ENCODE results near the gene PAK4.

Gene PAK4

DNA sequence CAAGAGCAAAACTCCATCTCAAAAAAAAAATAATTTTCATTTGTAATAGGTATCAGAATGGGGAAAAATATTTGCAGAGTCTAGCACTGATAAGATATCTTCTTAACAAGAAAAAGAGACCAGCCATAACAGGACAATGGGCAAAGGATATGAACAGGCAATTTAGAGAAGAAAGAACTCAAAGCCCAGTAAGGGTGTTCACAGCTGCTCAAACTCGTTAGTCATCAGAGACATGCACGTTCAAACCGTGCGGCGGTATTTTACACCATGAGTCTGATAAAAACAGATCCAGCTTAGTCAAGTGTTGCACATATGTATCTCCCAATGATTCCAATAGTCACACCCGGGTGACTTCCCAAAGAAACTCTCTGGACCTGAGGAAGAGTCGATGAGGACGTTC lies 57.5 kb downstream of the PAK4 start:
- DNase-seq, result no peak

DNA sequence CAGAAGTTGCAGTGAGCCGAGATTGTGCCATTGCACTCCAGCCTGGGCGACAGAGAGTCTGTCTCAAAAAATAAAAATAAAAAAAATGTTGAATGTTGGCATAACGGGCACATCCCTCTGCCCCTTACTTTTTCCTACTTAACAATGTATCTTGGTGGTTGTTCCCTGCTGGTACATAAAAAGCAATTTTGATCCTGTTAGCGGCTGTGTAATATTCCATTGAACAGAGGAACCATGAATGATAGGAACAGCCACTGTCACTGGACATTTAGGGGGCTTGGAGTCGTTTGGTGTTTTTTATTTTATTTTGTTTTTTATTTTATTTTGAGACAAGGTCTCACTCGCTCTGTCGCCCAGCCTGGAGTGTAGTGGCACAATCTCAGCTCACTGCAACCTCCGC lies 60.8 kb downstream of the PAK4 start:
- DNase-seq, result no peak

- no peak for DNase-seq
Observed at GRCh38 chr19:39187552-39187943, 62.0 kb downstream of the PAK4 start.

DNA sequence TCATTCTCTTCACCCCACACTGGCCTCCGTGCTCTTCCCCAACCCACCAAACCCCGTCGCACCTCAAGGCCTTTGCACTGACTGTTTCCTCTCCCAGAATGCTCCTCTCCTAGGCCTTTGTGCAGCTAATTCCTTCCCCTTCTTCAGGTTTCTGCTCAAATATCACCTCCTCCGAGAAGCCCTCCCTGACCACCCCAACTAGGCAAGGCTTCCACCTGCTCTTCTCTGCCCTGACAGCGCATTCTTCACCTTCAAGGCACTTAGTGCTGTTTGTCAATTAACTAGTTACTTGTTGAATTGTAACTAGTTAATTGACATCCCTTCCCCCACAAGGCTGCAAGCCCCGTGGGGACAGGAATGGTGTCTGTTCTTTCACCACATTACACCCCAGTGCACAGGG lies 63.4 kb downstream of the PAK4 start:
- no peak for DNase-seq

GRCh38 chr19:39190768-39191167 lies 65.2 kb downstream of the PAK4 start:
- DNase-seq, result no peak

- no peak for DNase-seq
Observed at GRCh38 chr19:39192846-39193245, 67.3 kb downstream of the PAK4 start.

DNA sequence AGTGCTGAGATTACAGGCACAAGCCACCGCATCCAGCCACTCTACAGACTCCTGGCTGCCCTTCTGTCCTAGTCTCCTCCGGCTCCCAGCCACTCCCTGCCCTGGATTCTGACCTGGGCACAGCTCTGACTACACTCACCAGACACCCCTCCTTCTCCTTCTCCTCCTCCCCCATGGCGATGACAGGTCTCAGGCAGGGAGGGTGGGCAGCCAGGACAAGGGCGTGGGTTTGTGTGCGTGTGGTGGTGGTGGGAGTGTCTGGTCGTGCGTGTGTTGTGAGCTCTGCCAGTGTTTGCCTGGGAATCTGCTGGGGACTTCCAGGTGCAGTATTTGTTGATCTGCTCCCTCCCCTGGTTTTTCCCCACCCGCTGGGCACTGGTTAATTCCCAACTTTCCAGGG lies 68.2 kb downstream of the PAK4 start:
- no peak for DNase-seq

GRCh38 chr19:39194832-39195542 lies 69.4 kb downstream of the PAK4 start:
- peak; percentile 46 for DNase-seq

DNA sequence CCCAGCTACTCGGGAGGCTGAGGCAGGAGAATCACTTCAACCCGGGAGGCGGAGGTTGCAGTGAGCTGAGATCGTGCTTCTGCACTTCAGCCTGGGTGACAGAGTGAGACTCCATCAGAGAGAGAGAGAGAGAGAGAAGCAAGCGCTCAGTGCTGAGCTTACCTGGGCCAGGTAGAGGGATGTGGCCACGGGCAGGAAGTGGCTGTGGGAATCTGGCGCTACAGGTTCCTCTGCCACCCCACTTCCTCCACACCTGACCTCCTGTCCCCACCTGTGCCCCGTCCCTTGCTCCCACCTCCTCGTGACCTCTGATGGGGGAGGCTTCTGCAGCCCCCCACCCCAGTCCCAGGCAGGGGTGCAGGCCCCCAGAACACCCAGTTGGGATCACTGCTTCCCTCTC lies 70.2 kb downstream of the PAK4 start:
- DNase-seq, result no peak

GRCh38 chr19:39196320-39196719 lies 70.7 kb downstream of the PAK4 start:
- peak; percentile 58 for DNase-seq

GRCh38 chr19:39196860-39197562 lies 71.4 kb downstream of the PAK4 start, which contains the start of gene NCCRP1:
Gene NCCRP1, plus strand, starts transcription at chr19:39196964. Its CDS starts 19 bp downstream, at chr19:39196983.
- peak; percentile 28 for DNase-seq

GRCh38 chr19:39197808-39198207 lies 72.2 kb downstream of the PAK4 start:
- no peak for DNase-seq

- peak; percentile 42 for DNase-seq
Observed at GRCh38 chr19:39199025-39199424, 73.4 kb downstream of the PAK4 start.

DNA sequence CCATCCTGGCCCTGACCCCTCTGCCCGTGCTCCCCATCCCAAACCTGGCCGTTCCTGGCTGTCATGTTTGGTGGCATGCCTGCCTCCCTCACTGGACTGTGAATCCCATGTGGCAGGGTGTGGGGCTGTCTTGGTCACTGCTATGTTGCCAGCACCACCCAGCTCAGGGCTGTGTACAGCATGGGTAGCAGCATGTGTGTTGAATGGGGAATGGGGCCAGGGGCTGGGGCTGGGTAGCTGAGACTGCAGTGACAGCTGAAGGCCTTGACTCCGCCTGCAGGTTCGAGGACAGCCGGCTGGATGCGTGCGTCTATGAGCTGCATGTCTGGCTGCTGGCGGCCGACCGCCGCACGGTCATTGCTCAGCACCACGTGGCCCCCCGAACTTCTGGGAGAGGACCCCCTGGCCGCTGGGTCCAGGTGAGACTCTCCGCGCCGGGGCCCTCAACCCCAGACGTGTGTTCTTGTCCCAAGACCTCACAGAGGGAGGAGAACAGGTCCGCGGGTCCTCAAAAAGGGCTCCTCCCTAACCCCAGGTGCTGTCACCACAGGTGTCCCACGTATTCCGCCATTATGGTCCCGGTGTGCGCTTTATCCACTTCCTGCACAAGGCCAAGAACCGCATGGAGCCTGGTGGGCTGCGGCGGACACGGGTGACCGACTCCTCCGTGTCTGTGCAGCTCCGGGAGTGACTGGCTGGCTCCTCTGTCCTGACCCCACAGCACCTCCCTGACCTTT lies 74.6 kb downstream of the PAK4 start:
- peak; percentile 40 for DNase-seq

DNA sequence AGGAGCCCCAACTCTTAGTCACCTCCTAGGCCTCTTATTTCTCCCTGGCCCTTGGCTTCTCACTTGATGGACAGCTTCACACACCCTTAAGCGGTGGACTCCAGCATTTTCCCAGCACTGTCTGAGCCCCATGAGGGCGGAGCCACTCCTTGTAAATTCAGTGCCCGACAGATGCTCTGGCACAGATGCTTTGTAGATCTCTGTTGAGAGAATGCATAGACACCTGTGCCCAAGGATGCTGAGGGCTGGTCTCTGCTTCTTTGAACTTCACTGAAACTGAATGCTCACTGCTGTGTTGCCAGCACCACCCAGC lies 75.2 kb downstream of the PAK4 start:
- peak; percentile 63 for DNase-seq

GRCh38 chr19:39202998-39203355 lies 77.4 kb downstream of the PAK4 start:
- DNase-seq, result no peak

- DNase-seq, result no peak
Observed at GRCh38 chr19:39203372-39204341, 78.1 kb downstream of the PAK4 start, which contains the start of gene SYCN. Gene SYCN, minus strand, starts transcription at chr19:39204263. Its CDS starts 9 bp downstream, at chr19:39204254.

DNA sequence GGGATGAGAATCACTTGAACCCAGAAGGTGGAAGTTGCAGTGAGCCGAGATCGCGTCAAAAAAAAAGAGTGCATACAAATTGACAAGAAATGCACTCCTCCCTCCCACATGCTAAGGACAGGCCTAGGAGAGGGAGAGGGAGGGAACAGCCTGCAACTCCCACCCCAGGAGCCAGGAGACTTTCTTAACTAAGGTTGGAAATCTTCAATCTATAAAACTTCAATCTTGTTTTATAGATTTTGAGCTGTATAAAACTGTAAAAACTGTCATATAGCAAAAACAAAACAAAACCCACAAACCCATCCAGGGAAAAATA lies 79.8 kb downstream of the PAK4 start:
- no peak for DNase-seq

DNA sequence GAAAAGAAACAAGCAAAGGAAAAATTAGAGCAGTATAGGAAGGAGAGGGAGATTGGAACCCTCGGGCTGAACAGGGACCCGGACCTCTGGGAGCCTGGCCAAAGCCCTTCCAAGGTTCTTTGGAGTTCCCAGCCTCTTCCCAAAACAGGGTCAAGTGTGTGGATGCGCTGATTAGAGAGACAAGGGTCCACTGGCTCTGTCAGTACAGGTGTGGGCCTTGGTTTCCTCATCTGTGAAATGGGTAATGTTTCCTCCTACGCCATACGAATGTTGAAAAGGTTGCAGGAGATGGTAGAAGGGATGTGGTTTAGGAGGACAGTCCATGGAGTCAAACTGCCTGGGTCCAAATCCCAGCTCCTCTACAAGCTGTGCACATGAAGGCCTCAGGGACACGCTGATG lies 80.5 kb downstream of the PAK4 start:
- no peak for DNase-seq

DNA sequence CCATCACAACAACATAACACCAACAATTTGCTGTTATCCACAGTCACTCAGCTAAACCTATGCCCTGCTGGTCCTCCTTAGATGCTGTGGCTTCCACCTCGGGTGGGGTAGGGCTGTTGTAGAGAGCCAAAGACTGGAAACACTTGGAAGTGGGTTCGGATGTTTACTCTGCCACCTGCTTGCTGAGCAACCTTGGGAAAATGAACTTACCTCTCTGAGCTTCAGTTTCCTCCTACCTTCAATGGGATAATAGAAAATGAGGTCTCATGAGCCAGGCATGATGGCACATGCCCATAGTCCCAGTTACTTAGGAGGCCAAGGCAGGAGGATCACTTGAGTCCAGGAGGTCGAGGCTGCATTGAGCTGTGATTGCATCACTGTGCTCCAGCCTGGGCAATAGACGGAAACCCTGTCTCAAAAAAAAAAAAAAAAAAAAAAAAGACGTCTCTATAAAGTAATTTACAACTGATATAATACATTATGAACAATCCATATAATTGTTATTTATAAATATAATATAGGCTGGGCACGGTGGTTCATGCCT lies 81.8 kb downstream of the PAK4 start:
- DNase-seq, result no peak

DNA sequence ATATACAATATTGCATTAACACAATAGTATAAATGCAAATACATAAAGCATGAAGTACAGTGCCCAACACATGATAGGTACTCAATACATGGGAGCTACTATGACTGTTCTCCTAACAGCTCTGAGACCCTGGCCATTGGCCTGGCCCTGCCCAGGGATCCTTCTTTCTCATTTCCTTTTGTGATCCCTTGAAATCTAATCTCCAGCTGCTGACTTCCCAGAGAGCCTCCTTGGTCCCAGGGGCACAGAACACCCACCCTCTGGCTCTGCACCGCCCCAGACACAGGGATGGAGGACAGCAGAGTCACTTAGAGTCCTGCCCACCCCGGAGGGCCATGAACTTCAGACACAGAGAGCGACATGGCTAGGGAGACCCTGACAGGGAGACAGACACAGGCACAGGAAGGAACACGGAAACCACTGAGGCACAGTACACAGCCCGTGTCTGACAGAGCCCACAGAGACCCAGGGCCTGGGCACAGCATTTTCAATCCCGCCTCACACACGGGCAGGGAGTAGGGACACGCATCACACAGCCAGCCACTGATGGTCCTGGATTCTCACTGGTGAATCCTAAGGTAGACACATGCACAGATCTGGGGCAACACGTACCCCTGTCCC lies 82.7 kb downstream of the PAK4 start:
- DNase-seq, result peak; percentile 29

- DNase-seq, result no peak
Observed at GRCh38 chr19:39209196-39209595, 83.6 kb downstream of the PAK4 start.
